CD14-positive monocyte (primary cell): ENCODE measurements around the gene PRDM7. TPM values are rescaled to one million over a fixed set of nuclear protein-coding genes. Genes with fewer than 3 reads are reported as not detected.
"Not testable (repeated sequence)": the region's sequence is repeated elsewhere in the genome, so short reads cannot be mapped to it uniquely, and the experiment has no call there.

Experiments used
- DNase-seq, 3 donors: peaks; one replicate each; pipeline ENCODE4 v3.0.0-alpha.2; 2011 to 2022
- H2AFZ ChIP-seq: 2 replicates; pipeline ENCODE4 v1.6.0; 2012; ENCODE audit warnings: mild to moderate bottlenecking, low read depth, low read length, inconsistent platforms; ENCODE audit not compliant: insufficient read depth, poor library complexity, severe bottlenecking
- H3K27ac ChIP-seq, 2 donors: 1 replicate in 1 of 2; 2 replicates in 1 of 2; pipeline ENCODE4 v1.5.1; 2012 to 2013; ENCODE audit warnings: low read length in 2 of 2, control low read depth in 1 of 2, inconsistent platforms in 1 of 2, low read depth in 1 of 2, mild to moderate bottlenecking in 1 of 2
- H3K27me3 ChIP-seq, 2 donors: one replicate each; pipeline versions ENCODE4 v1.6.0 to v1.6.1; 2011 to 2013; ENCODE audit warnings: low read length in 2 of 2; ENCODE audit not compliant: control insufficient read depth in 2 of 2, insufficient read depth in 2 of 2
- H3K36me3 ChIP-seq, 2 donors: replicated peaks in 1 of 2; 1 replicate in 1 of 2; 2 replicates in 1 of 2; pipeline versions ENCODE4 v1.5.1 to v1.6.1; 2012 to 2013; ENCODE audit warnings: low read length in 2 of 2, control low read depth in 1 of 2, inconsistent platforms in 1 of 2, mild to moderate bottlenecking in 1 of 2; ENCODE audit not compliant: insufficient read depth in 2 of 2, control insufficient read depth in 1 of 2
- H3K4me1 ChIP-seq, 2 donors: 1 replicate in 1 of 2; 2 replicates in 1 of 2; pipeline versions ENCODE4 v1.5.1 to v1.6.1; 2012 to 2013; ENCODE audit warnings: low read length in 2 of 2, control low read depth in 1 of 2, inconsistent platforms in 1 of 2, mild to moderate bottlenecking in 1 of 2, moderate library complexity in 1 of 2; ENCODE audit not compliant: insufficient read depth in 2 of 2, control insufficient read depth in 1 of 2
- H3K4me2 ChIP-seq: replicated peaks from 2 replicates; pipeline ENCODE3; 2012; ENCODE audit warnings: low read length, moderate library complexity, mild to moderate bottlenecking; ENCODE audit not compliant: poor library complexity, severe bottlenecking; ENCODE audit errors: extremely low read depth
- H3K4me3 ChIP-seq, 3 experiments: fragments of 200-600 bp in 1 of 3; sonication (generic) in 1 of 3; replicated peaks in 1 of 3; 1 replicate in 2 of 3; 2 replicates in 1 of 3; pipeline ENCODE4 v1.5.1; 2011 to 2013; ENCODE audit warnings: low read length in 3 of 3, mild to moderate bottlenecking in 3 of 3, control low read depth in 2 of 3, low read depth in 2 of 3, inconsistent platforms in 1 of 3, moderate library complexity in 1 of 3
- H3K79me2 ChIP-seq: 2 replicates; pipeline ENCODE4 v1.6.0; 2012; ENCODE audit warnings: mild to moderate bottlenecking, control low read depth, inconsistent platforms, low read length, moderate library complexity; ENCODE audit not compliant: insufficient read depth
- H3K9ac ChIP-seq: 2 replicates; pipeline ENCODE4 v1.6.0; 2017; ENCODE audit warnings: low read length, mild to moderate bottlenecking; ENCODE audit not compliant: insufficient read depth, poor library complexity, severe bottlenecking
- H3K9me3 ChIP-seq, 2 donors: replicated peaks in 1 of 2; 1 replicate in 1 of 2; 2 replicates in 1 of 2; pipeline versions ENCODE4 v1.5.1 to v1.6.1; 2012 to 2013; ENCODE audit warnings: low read length in 2 of 2, control low read depth in 1 of 2; ENCODE audit not compliant: control insufficient read depth in 1 of 2, insufficient read depth in 1 of 2
- H4K20me1 ChIP-seq: 2 replicates; pipeline ENCODE4 v1.6.0; 2012; ENCODE audit warnings: mild to moderate bottlenecking, low read length, control low read depth, moderate library complexity; ENCODE audit not compliant: insufficient read depth
- H3K27ac Mint-ChIP-seq, 7 donors: one replicate each; pipeline ENCODE4 v1.8.0; 2020; ENCODE audit warnings: mild to moderate bottlenecking in 7 of 7, mixed read lengths in 7 of 7, moderate library complexity in 6 of 7, inconsistent platforms in 2 of 7
- H3K27me3 Mint-ChIP-seq, 3 donors: one replicate each; pipeline ENCODE4 v1.8.0; 2021 to 2022; ENCODE audit warnings: low read depth in 3 of 3, mild to moderate bottlenecking in 3 of 3, mixed read lengths in 3 of 3, moderate library complexity in 3 of 3, inconsistent platforms in 1 of 3
- H3K36me3 Mint-ChIP-seq, 2 donors: one replicate each; pipeline ENCODE4 v1.8.0; 2020; ENCODE audit warnings: mixed read lengths in 2 of 2, inconsistent platforms in 1 of 2, mild to moderate bottlenecking in 1 of 2
- H3K4me1 Mint-ChIP-seq: one replicate; pipeline ENCODE4 v1.8.0; 2020; ENCODE audit warnings: mild to moderate bottlenecking, mixed read lengths
- H3K4me3 Mint-ChIP-seq, 2 donors: one replicate each; pipeline ENCODE4 v1.8.0; 2020; ENCODE audit warnings: mild to moderate bottlenecking in 2 of 2, mixed read lengths in 2 of 2, moderate library complexity in 1 of 2
- H3K9me3 Mint-ChIP-seq, 7 donors: one replicate each; pipeline ENCODE4 v1.8.0; 2020 to 2022; ENCODE audit warnings: mixed read lengths in 7 of 7, mild to moderate bottlenecking in 6 of 7, moderate library complexity in 6 of 7, inconsistent platforms in 2 of 7
- CTCF ChIP-seq: fragments of 200-600 bp; IDR thresholded peaks from one replicate; pipeline ENCODE4 v1.8.0; 2022; ENCODE audit warnings: antibody characterized with exemption, mild to moderate bottlenecking
- WGBS: methylation state at CpG from one replicate; pipeline ENCODE4 v1.1.5; 2013; ENCODE audit warnings: missing lambda C conversion rate; ENCODE audit not compliant: insufficient coverage; 5-methylcytosine and 5-hydroxymethylcytosine counted together
- intact Hi-C, 2 donors: fragments of 100-400 bp; cut with micrococcal nuclease; formaldehyde crosslinking; loops; one replicate each; pipeline versions ENCODE4 v1.15.0 to v1.15.1; 2023
- polyA minus RNA-seq: library from RNA; depleted of rRNA, polyadenylated mRNA; stranded (reverse); fragments of >200 nt; gene quantifications from 2 replicates; pipeline ENCODE4 v1.2.3, GENCODE V29; 2012
- polyA plus RNA-seq, 3 donors: library from polyadenylated mRNA; depleted of rRNA in 1 of 3; unstranded in 2 of 3; stranded (reverse) in 1 of 3; fragments of 300-500 nt in 2 of 3; fragments of >200 nt in 1 of 3; fragmentation: Illumina TruSeq in 2 of 3; gene quantifications; 1 replicate in 2 of 3; 2 replicates in 1 of 3; pipeline ENCODE4 v1.2.3, GENCODE V29; 2012 to 2021
- total RNA-seq, 12 experiments: library from RNA in 1 of 12; stranded (reverse) in 1 of 12; fragments of 120-200 nt in 1 of 12; gene quantifications; one replicate each; pipeline ENCODE4 v1.2.4 and lab custom pipeline; 2013 to 2026; ENCODE audit warnings: mixed read lengths in 6 of 12, inconsistent platforms in 1 of 12

The PRDM7 gene
- not detected for total RNA-seq (2013)
- not detected for polyA plus RNA-seq
- not detected in 2 replicates for polyA minus RNA-seq
- 0 to 2.3 (median 0.16) reads per million in 11 experiments for total RNA-seq (lab: John Stamatoyannopoulos, UW)

GRCh38 chr16:90077240-90077756 is at the start of gene PRDM7:
TSS of gene PRDM7 (minus strand) at chr16:90077331. CDS start at chr16:90075910, 1,421 bp downstream.
- H3K36me3 Mint-ChIP-seq, result peaks cover 0 to 2% of the 10 kb centered on the region in 2 donors
- peak within 1 kb of the TSS; percentile 70 to 92 (median 87) for H3K27ac Mint-ChIP-seq
- H3K4me3 Mint-ChIP-seq, result peak within 1 kb of the TSS; percentile 90 to 94
- TF ChIP-seq CTCF, result no peak
- no peaks in the 10 kb centered on the region for H3K9me3 ChIP-seq
- H3K27me3 ChIP-seq, result peaks cover 0 to 8% of the 10 kb centered on the region in 2 donors
- H3K9ac ChIP-seq, result peak within 1 kb of the TSS; percentile 52
- peak; percentile 92 to 97 (median 95) for DNase-seq
- no peaks in the 10 kb centered on the region for H3K79me2 ChIP-seq
- H4K20me1 ChIP-seq, result no peaks in the 10 kb centered on the region
- WGBS, result 0% methylated on average over 32 of the region's 32 CpGs
- peaks cover 0 to 2% (median 0%) of the 10 kb centered on the region in 7 donors for H3K9me3 Mint-ChIP-seq
- H2AFZ ChIP-seq, result peak within 1 kb of the TSS; percentile 87
- intact Hi-C loops, result no loop called here
- H3K27me3 Mint-ChIP-seq, result peaks cover 3 to 20% (median 5%) of the 10 kb centered on the region in 3 donors
- H3K4me1 ChIP-seq, result peaks cover 18 to 35% of the 10 kb centered on the region in 2 donors
- peak within 1 kb of the TSS; percentile 63 for H3K4me2 ChIP-seq
- H3K4me3 ChIP-seq, result peak within 1 kb of the TSS; percentile 14 to 72 (median 51)
- H3K36me3 ChIP-seq, result no peaks in the 10 kb centered on the region
- peaks cover 35% of the 10 kb centered on the region for H3K4me1 Mint-ChIP-seq
- H3K27ac ChIP-seq, result peak within 1 kb of the TSS in 1 of 2 donors; percentile 81

- not testable (repeated sequence) for H3K4me3 Mint-ChIP-seq
Measured at GRCh38 chr16:90121846-90122245, 44.7 kb upstream of the PRDM7 start.

DNA sequence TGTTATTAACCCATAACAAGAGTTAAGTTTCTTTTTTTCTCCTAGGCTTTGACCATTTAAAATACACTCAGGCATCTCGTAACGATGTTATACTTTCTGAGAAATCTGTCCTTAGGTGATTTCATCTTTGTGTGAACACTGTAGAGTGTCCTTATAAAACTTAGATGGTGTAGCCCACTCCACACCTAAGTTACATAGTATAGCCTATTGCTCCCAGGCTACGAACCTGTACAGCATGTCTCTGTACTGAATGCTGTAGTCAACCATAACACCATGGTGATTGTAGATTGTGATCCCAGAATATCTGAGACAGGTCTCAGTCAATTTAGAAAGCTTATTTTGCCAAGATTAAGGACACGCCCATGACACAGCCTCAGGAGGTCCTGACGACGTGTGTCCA is 30.5 kb upstream of the PRDM7 start:
- H3K79me2 ChIP-seq, result peaks cover 41% of the 10 kb centered on the region
- H3K4me3 Mint-ChIP-seq, result peak overlapping the region in 1 of 2 donors; percentile 26
- H3K4me2 ChIP-seq, H3K36me3 ChIP-seq, H4K20me1 ChIP-seq, H3K9me3 ChIP-seq, DNase-seq, H3K9ac ChIP-seq, H3K27me3 Mint-ChIP-seq, H3K4me3 ChIP-seq, H3K27me3 ChIP-seq, H2AFZ ChIP-seq, H3K27ac ChIP-seq, H3K9me3 Mint-ChIP-seq, intact Hi-C loops: not testable (repeated sequence)
- H3K4me1 ChIP-seq, result peaks cover 20 to 21% of the 10 kb centered on the region in 2 donors
- WGBS, result no CpG with 5 or more reads among the region's 6 CpGs
- H3K27ac Mint-ChIP-seq, result peak overlapping the region in 4 of 7 donors; percentile 50 to 85 (median 74)
- peaks cover 30% of the 10 kb centered on the region for H3K4me1 Mint-ChIP-seq
- peaks cover 10 to 18% of the 10 kb centered on the region in 2 donors for H3K36me3 Mint-ChIP-seq

More at GRCh38 chr16:90121846-90122245, 44.7 kb upstream of the PRDM7 start:
- H3K4me3 ChIP-seq, H3K27me3 ChIP-seq, H3K36me3 Mint-ChIP-seq, H4K20me1 ChIP-seq, H3K9me3 Mint-ChIP-seq, intact Hi-C loops, DNase-seq, H3K27ac Mint-ChIP-seq, H3K36me3 ChIP-seq, H2AFZ ChIP-seq, H3K27me3 Mint-ChIP-seq, H3K9me3 ChIP-seq, H3K27ac ChIP-seq, H3K4me1 Mint-ChIP-seq, H3K4me1 ChIP-seq, H3K79me2 ChIP-seq, H3K9ac ChIP-seq, H3K4me2 ChIP-seq: not testable (repeated sequence)
- no CpG with 5 or more reads among the region's 4 CpGs for WGBS

DNA sequence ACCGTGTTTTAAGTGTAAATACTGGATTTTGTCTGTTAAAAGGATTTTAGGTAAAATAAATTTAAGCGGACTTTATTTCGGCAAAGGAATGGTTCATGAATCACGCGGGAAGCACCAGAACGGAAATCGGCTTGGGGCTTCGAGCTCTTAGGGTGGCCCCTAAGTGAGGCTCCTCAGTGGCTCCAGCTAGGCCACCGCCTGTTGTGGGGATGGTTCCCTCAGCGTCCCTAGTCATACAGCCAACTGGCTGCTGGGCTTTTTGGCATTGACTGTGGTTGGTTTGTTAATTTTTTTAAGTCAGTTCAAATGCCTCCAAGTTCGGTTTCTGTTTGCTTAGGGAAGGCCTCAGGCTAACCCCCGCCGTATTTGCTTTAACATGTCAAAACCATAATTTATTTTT is 29.9 kb upstream of the PRDM7 start:
- not testable (repeated sequence) for H3K27ac Mint-ChIP-seq, H2AFZ ChIP-seq
- peaks cover 32% of the 10 kb centered on the region for H3K4me1 Mint-ChIP-seq

More for the DNA sequence above, 29.9 kb upstream of the PRDM7 start:
- H3K4me3 ChIP-seq, H3K4me2 ChIP-seq, intact Hi-C loops, H3K27me3 ChIP-seq, H3K4me3 Mint-ChIP-seq, H3K9ac ChIP-seq, DNase-seq, H3K9me3 ChIP-seq, H3K27ac ChIP-seq, H3K9me3 Mint-ChIP-seq, H3K27me3 Mint-ChIP-seq, H3K36me3 ChIP-seq, H4K20me1 ChIP-seq: not testable (repeated sequence)
- no CpG with 5 or more reads among the region's 13 CpGs for WGBS
- Histone ChIP-seq H3K4me1 (peaks cover 21% of the 10 kb centered on the region in 2 donors), H3K79me2 (peaks cover 46% of the 10 kb centered on the region)
- peaks cover 10 to 18% of the 10 kb centered on the region in 2 donors for H3K36me3 Mint-ChIP-seq
